Cardiac septum (tissue), 1 donor: ENCODE results near the gene ESRRA. TPM values are rescaled to one million over a fixed set of nuclear protein-coding genes. Genes with fewer than 3 reads are reported as not detected.
A peak's percentile ranks its signal among the peaks of the same experiment; 100 is the strongest.

Source experiments
- DNase-seq: peaks from one replicate; pipeline ENCODE4 v3.0.0-alpha.2; 2020; ENCODE audit warnings: low spot score
- intact Hi-C: fragments of 100-400 bp; cut with DNase I; formaldehyde crosslinking; loops from one replicate; pipeline ENCODE4 v1.14.0; 2022
- long read RNA-seq: library from polyadenylated mRNA; unstranded; transcript quantifications from one replicate; pipeline ENCODE4 v2.0.0, GENCODE V29; 2021
- total RNA-seq: library from RNA; stranded (reverse); fragmentation: NEBNext Ultra II Directional; extraction: Animal tissue kit (Norgen Biotek cat#: 25700); gene quantifications from one replicate; pipeline ENCODE4 v1.2.1, GENCODE V29; 2021
- donor health status: DM: no; HTN: no; CAD: no.

The ESRRA gene
- total RNA-seq = 116 TPM
- long read RNA-seq, transcript ESRRA-201 (7 exons, 2,215 nt) = major isoform, 306 of 401 reads
- long read RNA-seq, transcript ESRRA-203 (7 exons, 2,218 nt) = minor isoform, 26 of 401 reads
- long read RNA-seq, partial matches to known transcripts = 31 of 401 reads
- long read RNA-seq, other reads (novel, unspliced or antisense) = 35 of 401 reads

DNA sequence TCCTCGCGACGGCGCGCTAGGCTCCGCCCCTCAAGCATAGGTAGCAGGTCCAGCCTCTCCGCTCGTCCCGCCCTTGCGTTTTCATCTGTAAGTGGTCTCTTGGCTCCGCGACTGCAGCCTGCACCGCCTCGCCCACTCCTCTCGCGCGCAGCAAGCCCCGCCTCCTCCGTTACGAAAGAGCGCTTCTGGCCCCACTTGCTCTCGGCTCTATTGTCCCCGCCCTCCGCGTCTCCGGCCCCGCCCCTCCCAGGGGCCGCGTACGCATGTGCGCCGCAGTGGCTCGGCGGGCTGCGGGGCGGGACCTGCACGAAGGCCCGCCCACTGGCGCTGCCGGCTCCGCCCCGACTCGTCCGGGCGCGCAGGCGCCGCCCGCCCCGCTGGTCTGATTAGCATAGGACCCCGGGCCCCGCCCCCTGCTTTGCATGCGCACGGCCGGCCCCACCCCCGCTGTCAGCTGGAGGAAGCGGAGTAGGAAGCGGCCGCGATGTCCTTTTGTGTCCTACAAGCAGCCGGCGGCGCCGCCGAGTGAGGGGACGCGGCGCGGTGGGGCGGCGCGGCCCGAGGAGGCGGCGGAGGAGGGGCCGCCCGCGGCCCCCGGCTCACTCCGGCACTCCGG is at the start of gene ESRRA:
ESRRA (plus strand) TSS at position 450 of the 616 bp plus-strand sequence. CDS start 1,656 bp downstream, outside the sequence.
- intact Hi-C loops = loop anchor here (2.0 kb wide), 1 partner anchor 20 kb away; the partner anchor contains the start of genes BAD and GPR137
- DNase-seq = peak; percentile 100

DNA sequence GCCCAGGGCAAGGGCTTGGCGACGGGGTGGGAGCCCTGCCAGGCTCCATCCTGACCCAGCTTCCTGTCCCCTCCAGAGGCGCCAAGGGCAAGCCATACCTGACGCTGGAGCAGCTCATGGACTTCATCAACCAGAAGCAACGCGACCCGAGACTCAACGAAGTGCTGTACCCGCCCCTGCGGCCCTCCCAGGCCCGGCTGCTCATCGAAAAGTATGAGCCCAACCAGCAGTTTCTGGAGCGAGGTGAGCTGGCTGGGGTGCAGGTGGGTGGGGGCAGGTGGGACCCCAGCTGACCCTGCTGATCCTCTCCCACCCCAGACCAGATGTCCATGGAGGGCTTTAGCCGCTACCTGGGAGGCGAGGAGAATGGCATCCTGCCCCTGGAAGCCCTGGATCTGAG is 49.0 kb upstream of the ESRRA start:
- DNase-seq = no peak
- intact Hi-C loops = no loop called here

DNA sequence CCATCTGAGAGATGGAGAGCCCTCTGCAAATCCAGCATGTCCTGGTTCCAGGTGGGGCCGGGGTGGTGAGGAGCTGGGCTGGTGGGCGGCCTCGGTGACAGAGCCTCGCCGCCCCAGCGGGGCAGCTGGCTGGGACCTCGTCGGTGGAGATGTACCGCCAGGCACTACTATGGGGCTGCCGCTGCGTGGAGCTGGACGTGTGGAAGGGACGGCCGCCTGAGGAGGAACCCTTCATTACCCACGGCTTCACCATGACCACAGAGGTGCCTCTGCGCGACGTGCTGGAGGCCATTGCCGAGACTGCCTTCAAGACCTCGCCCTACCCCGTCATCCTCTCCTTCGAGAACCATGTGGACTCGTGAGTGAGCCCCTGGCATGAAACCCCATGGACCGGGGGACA is 47.0 kb upstream of the ESRRA start:
- DNase-seq = no peak
- intact Hi-C loops = no loop called here

DNA sequence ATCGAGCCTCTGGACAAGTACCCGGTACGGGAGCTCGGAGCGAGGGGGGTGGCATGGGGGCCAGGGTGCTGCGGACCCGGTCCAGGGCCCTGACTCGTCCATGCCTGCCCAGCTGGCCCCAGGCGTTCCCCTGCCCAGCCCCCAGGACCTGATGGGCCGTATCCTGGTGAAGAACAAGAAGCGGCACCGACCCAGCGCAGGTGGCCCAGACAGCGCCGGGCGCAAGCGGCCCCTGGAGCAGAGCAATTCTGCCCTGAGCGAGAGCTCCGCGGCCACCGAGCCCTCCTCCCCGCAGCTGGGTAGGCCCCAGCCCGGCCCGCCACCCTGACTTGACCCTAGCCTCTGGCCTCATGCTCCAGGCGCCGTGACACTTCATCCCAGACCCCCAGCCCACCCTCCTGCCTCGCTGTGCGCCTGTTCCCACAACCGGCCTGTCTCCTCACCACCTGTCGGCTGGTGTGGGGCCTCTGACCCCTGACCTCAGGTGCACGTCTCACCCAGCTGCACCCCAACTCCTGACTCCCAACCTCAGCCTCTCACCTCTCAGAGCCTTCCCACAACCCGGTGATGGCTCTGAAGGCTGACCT is 46.3 kb upstream of the ESRRA start:
- DNase-seq = no peak

DNA sequence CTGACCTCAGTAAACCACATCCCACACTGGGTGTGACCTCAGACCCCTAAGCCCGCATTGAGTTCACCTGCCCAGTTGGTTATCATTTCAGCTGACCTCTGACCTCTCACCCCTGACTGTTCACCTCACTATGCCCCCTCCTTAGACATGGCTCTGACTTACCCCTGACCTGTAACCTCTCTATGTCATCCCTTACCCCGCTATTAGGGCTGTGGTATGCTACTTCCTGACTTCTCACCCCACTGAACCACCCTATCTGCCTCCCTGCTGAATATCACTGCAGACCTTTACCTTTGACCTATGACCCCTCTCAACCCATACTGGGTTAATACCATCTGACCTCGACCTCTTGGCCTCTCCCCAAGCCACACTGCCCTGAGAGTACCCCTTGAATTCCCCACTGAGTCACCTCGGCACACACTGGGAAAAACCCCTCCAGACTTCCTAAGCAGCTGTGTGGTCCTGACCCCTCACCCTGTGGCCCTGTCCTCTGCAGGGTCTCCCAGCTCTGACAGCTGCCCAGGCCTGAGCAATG is 45.7 kb upstream of the ESRRA start:
- intact Hi-C loops = no loop called here
- DNase-seq = no peak

More for the DNA sequence above, 46.3 kb upstream of the ESRRA start:
- intact Hi-C loops = no loop called here

DNA sequence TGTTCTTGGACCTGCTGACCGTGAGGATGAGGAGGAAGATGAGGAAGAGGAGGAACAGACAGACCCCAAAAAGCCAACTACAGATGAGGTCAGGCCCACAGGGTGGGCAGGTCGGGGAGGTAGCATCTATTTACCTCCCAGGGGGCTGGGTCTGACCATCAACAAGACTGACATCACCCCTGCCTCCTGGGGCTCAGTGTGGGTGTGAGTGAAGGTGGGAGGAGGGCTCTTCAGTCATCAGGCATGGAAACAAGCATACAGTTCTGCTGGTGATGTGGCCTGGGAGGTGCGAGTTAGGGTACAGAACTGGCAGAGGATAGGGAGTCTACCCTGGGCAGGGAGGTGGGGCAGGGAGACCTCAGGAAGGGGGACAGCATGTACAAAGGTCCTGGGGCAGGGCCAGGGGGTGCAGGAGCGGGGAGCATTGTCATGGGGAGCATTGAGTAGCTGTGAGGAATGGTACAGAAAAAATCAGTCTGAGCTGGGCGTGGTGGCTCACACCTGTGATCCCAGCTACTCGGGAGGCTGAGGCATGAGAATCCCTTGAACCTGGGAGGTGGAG is 45.1 kb upstream of the ESRRA start:
- intact Hi-C loops = no loop called here
- no peak for DNase-seq

DNA sequence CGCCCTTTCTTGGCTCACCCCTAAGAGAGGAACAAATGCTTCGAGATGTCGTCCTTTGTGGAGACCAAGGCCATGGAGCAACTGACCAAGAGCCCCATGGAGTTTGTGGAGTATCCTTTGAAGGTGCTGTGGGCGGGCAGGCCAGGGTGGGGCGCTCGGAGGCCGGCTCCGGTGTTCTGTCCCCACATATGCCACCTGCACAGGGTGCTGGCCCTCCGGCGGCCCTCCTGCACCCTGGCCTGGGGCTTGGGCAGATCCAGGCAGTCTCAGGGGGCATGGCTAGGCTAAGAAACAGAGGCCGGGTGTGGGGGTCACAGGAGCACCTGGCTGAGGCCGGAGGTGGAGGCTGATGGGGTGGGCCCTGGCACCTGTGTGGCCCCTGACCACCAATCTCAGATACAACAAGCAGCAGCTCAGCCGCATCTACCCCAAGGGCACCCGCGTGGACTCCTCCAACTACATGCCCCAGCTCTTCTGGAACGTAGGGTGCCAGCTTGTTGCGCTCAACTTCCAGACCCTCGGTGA is 43.7 kb upstream of the ESRRA start:
- intact Hi-C loops = no loop called here
- no peak for DNase-seq

DNA sequence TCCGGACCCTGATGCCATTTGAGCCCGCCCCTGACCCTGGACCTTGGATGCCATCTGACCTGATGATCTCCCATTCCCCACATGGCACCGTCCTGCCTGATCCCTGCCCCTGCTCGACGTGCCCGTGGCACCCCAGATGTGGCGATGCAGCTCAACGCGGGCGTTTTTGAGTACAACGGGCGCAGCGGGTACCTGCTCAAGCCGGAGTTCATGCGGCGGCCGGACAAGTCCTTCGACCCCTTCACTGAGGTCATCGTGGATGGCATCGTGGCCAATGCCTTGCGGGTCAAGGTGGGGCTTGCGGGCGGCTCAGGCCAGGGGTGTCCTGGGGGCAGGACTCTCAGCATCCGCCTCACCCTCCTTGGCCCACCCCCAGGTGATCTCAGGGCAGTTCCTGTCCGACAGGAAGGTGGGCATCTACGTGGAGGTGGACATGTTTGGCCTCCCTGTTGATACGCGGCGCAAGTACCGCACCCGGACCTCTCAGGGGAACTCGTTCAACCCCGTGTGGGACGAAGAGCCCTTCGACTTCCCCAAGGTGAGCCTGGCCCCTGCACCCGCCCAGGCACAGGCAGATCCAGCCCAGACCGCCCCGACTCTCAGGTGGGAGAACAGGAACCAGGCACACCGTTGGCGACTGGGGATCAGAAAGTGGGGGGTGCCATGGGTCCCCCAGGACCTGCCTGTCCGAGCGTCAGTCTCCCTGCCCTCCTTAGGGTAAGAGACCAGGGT is 42.9 kb upstream of the ESRRA start:
- intact Hi-C loops = no loop called here
- no peak for DNase-seq

DNA sequence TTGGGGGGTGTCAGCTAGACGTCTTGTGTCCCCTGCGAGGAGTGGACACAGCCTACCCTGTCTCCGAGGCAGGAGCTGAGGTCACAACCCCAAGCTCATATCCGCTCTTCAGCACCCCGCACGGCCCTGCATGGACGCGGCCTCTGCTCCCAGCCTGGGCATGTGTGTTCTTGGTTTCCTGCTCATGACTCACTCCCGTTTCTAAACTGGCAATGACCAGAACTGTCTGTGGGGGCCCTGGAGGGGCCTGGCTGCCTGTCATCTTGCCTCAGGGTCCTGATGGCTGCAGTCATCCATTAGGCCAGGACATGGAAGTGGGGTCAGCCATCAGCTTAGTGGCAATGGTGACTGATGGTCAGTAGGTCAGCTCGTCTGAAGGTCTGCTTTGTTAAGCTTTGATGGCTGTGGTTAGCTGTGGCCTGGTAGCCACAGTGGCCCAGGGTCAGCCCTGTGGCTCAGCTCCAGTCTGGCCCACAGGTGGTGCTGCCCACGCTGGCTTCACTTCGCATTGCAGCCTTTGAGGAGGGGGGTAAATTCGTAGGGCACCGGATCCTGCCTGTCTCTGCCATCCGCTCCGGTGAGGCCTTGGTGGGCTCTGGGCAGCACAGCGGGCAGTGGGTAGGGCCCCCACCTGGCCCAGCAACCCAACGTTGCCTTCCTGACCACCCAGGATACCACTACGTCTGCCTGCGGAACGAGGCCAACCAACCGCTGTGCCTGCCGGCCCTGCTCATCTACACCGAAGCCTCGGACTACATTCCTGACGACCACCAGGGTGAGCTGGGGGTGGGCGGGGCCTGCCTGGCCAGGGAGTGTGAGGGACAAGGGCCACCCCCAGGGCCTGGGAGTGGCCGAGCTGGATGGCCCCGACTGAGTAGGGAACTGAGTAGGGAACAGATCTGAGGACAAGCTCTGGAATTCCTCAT is 42.0 kb upstream of the ESRRA start:
- DNase-seq = no peak
- intact Hi-C loops = no loop called here

DNA sequence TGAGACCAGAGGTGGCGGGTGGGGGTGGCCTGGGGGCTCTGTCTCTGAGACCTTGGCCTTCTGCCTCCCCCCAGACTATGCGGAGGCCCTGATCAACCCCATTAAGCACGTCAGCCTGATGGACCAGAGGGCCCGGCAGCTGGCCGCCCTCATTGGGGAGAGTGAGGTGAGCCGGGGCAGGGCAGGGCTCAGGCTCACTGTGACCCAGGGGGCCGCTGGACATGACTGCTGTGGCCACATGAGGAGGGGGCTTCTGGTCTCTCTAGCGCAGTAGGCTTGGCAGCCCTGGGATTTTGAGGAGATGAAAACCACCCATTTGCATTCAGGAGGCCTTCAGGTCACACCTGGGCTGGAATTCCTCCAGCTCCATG is 41.4 kb upstream of the ESRRA start:
- DNase-seq = no peak
- intact Hi-C loops = no loop called here

DNA sequence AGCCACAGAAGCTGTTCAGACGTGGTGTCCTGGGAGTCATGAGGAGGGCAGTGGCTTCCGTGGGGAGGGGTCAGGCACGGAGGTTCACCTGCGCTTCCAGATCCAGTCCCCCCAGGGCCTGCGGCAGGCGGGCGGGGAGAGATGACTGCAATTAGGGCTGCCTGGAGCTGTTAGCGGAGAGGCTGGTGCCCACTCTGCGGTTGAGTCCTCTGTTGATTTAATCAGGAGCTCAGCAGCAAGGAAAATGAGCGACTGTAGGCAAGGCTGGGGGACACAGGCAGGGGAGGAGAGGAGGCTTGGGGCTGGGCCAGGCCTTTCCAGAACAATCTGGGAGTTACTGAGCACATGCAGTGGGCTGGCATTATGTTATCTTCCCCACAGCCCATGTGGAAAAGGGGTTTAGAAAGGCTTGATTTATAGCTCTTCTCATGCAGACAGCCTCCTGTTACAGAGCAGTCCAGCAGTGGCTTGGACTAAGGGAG is 40.9 kb upstream of the ESRRA start:
- intact Hi-C loops = no loop called here
- DNase-seq = no peak

DNA sequence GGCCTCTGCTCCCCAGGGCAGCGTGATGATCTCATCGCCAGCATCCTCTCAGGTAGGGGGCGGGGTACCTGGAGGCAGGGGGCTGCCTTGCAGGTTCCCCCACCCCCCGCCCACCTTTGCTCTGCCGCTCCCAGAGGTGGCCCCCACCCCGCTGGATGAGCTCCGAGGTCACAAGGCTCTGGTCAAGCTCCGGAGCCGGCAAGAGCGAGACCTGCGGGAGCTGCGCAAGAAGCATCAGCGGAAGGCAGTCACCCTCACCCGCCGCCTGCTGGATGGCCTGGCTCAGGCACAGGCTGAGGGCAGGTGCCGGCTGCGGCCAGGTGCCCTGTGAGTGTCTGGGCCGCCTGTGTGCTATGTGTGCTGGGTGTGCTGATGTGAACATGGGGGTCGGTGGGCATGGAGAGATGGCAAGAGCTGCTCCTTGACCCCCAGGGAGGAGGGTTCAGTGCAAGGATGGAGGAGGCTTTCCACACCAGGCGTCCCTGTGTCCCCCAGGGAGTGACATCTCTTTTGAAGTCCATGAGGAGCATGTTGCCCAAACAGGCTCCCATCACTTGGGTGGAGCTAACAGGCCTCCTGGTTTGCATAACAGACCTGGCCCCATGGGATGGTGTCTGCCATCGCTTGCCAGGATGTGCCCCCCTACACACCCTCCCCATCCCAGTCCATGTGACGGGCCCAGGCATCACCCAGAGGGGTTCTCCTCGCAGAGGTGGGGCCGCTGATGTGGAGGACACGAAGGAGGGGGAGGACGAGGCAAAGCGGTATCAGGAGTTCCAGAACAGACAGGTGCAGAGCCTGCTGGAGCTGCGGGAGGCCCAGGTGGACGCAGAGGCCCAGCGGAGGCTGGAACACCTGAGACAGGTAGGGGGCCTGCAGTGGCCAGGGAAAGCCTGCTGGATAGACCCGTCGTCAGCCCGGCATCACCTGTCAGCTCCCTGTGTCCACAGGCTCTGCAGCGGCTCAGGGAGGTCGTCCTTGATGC is 39.9 kb upstream of the ESRRA start:
- DNase-seq = no peak
- intact Hi-C loops = loop anchor here (5.0 kb wide), 1 partner anchor 37 kb away; the partner anchor contains the start of gene CATSPERZ

DNA sequence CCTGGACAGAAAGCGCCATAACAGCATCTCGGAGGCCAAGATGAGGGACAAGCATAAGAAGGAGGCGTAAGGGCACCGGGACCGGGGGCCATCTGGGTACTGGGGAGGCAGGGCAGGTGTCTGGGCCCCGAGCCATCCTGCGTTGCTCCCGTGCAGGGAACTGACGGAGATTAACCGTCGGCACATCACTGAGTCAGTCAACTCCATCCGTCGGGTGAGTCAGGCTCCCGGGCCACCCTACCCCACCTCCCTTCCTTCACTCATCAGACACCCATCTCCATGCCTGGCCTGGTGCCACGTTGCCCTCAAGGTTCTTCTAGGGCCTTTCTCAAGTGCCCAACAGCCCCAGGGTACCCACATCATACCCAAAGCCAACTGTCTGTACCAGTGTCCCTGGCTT is 39.0 kb upstream of the ESRRA start:
- no peak for DNase-seq
- intact Hi-C loops = loop anchor here (5.0 kb wide), 1 partner anchor 36 kb away; the partner anchor contains the start of gene CATSPERZ

DNA sequence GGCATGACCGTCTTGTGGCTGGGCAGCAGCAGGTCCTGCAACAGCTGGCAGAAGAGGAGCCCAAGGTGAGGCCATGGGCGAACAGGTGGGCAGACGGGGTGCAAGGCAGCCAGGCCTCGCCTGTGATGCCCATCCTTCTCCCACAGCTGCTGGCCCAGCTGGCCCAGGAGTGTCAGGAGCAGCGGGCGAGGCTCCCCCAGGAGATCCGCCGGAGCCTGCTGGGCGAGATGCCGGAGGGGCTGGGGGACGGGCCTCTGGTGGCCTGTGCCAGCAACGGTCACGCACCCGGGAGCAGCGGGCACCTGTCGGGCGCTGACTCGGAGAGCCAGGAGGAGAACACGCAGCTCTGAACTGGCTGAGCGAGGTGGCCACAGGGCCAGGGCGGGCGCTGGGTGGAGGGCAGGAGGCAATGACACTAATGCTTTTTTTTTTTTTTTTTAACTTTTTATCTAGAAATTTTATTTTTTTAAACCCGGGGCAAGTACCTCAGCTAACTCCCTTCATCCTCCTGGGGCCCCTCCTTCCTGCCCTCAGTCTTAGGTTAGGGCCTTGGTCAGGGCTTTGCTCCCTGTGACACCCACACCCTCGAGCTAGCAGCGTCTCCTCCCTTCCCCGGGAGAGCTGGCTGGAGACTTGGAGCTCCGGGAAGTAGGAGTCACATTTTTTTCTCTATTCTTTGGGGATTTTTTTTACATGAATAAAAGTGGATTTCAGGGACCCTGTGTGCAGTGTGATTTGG is 37.9 kb upstream of the ESRRA start:
- no peak for DNase-seq
- intact Hi-C loops = loop anchor here (5.0 kb wide), 1 partner anchor 35 kb away; the partner anchor contains the start of gene CATSPERZ

DNA sequence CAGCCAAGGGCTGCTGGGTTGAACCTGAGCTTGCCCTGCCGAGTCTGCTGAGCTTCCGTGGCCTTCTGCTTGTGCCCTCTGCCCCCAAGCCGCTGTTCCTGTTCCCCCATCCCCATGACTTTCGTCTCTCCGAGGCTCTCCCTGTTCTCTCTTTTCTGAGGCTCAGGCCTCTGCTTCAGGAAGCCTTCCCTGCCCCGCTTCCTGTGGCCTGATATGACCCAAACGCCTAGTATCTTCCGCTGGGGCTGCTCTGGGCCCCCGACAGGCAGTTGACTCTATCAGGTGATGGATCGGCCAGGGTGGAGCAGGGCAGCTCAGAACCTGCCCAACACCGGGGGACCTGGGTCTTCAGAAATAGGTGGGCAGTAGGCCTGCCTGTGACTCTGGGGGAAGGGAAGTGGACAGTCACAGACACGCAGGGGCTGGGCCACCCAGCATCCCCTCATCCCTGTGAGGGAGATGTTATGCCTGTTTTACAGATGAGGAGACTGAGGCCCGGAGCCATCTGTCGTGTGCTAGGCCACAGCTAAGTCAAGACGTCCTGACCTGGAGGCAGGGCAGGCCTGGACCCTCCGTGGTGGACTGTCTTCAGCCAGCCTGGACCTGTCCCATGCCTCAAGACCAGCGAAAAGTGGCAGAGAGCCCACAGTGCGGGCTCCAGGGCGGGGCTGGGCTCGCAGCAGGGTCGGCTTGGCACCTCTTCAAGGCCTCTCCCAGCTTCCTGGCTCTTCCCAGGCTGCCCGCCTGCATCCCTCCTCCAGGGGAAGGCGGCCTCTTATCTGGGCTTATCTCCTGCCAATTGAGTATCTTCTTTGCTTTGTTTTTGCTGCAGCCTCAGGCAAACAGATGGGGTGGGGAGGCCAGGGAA is 37.1 kb upstream of the ESRRA start:
- no peak for DNase-seq
- intact Hi-C loops = loop anchor here (2.0 to 5.0 kb wide), 2 partner anchors 34 to 63 kb away; partner anchors contain the start of gene CATSPERZ
